ENCODE data around the gene GPAM. TPM values are rescaled to one million over a fixed set of nuclear protein-coding genes. Genes with fewer than 3 reads are reported as not detected.
"Not testable (repeated sequence)": the region's sequence is repeated elsewhere in the genome, so short reads cannot be mapped to it uniquely, and the experiment has no call there.

GPAM gene
- total RNA-seq, 2 donors from 2014 or later = 7.7 to 8.7 TPM

DNA sequence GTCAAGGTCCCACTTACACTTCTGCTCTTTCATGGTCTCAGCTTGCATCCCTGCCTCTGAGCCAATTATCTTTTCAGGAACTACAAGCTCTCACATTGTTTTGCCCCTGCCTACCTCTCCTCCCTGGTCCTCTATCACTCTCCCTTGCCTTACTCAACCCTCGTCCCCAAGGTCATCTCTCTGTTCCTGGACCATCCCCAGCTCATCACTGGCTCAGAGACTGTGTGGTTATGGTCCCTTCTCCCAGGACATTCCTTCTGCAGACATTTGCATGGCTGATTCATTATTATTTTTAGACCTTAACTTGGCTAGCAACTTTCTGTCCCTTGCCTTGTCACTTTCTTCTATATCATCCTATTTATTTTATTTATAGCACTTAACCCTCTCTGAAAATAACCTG lies 17.8 kb upstream of the GPAM start:
- DNase-seq = no peak
- Histone ChIP-seq H3K9me3 (no peaks in the 10 kb centered on the region), H3K9ac (ENCODE audit: low read depth in 2 of 2, low read length in 2 of 2) (no peak overlapping the region), H3K27ac (no peak overlapping the region), H3K4me1 (no peaks in the 10 kb centered on the region), H3K4me3 (no peak overlapping the region), H3K36me3 (no peaks in the 10 kb centered on the region), H3K27me3 (no peaks in the 10 kb centered on the region)
- TF ChIP-seq, protein P1, sequence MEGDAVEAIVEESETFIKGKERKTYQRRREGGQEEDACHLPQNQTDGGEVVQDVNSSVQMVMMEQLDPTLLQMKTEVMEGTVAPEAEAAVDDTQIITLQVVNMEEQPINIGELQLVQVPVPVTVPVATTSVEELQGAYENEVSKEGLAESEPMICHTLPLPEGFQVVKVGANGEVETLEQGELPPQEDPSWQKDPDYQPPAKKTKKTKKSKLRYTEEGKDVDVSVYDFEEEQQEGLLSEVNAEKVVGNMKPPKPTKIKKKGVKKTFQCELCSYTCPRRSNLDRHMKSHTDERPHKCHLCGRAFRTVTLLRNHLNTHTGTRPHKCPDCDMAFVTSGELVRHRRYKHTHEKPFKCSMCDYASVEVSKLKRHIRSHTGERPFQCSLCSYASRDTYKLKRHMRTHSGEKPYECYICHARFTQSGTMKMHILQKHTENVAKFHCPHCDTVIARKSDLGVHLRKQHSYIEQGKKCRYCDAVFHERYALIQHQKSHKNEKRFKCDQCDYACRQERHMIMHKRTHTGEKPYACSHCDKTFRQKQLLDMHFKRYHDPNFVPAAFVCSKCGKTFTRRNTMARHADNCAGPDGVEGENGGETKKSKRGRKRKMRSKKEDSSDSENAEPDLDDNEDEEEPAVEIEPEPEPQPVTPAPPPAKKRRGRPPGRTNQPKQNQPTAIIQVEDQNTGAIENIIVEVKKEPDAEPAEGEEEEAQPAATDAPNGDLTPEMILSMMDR (IDR thresholded peaks at IDR 0.05) = no peak
- intact Hi-C loops (cut with DNase I) = no loop called here

DNA sequence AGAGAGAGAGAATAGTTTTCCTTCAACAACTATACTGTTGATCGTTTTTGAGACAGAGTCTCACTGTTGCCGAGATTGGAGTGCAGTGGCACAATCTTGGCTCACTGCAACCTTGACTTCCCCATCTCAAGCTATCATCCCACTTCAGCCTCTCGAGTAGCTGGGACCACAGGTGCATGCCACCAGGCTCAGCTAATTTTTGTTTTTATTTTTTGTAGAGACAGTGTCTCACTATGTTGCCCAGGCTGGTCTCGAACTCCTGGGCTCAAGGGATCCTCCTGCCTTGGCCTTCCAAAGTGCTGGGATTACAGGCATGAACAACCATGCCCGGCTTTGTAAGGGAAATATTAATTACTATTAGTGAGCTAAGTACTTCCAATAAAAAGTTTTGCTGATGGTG lies 16.7 kb upstream of the GPAM start:
- H3K9ac ChIP-seq (ENCODE audit: low read depth in 2 of 2, low read length in 2 of 2); H3K36me3 ChIP-seq; H3K27ac ChIP-seq; H3K27me3 ChIP-seq; H3K4me1 ChIP-seq; H3K9me3 ChIP-seq; intact Hi-C loops (cut with DNase I); DNase-seq; H3K4me3 ChIP-seq: not testable (repeated sequence)

DNA sequence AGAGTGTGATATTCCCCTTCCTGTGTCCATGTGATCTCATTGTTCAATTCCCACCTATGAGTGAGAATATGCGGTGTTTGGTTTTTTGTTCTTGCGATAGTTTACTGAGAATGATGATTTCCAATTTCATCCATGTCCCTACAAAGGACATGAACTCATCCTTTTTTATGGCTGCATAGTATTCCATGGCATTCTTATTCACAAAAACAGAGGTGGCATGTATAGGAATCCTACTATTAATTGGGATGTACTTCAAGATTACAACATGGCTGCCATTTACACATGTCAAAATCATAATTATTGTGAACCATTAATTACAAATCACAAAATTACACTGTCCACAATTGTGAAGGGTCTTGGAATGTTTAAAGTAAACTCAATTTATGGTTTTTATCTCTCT lies 14.1 kb upstream of the GPAM start:
- H3K36me3 ChIP-seq; H3K4me3 ChIP-seq; H3K4me1 ChIP-seq; DNase-seq; H3K27me3 ChIP-seq; intact Hi-C loops (cut with DNase I); H3K9me3 ChIP-seq; H3K27ac ChIP-seq; H3K9ac ChIP-seq (ENCODE audit: low read depth in 2 of 2, low read length in 2 of 2): not testable (repeated sequence)

DNA sequence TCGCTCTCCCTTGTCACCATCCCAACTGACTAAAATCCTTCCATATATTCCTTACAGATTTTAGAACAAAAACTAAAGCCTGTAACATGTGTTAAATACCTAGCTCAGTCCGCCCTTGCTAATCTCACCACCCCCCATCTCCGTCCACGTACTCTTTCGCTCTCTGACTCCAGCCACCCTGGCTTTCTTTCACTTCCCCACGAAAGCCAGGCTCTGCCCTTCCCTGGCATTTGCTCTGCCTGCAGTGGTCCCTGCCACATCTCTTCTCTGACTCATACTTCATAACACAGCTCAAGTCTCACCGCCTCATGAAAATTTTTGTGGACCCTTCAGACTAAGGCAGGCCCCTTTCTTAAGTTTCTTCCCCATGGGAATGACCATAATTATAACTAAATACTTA lies 11.7 kb upstream of the GPAM start:
- intact Hi-C loops (cut with DNase I) = no loop called here
- no peaks in the 10 kb centered on the region for H3K9me3 ChIP-seq
- no peak overlapping the region for H3K9ac ChIP-seq (ENCODE audit: low read depth in 2 of 2, low read length in 2 of 2)
- DNase-seq = no peak
- no peak overlapping the region for H3K4me3 ChIP-seq
- no peak overlapping the region for H3K27ac ChIP-seq
- TF ChIP-seq, protein P1 (IDR thresholded peaks at IDR 0.05) = no peak
- H3K4me1 ChIP-seq = no peaks in the 10 kb centered on the region
- no peaks in the 10 kb centered on the region for H3K36me3 ChIP-seq
- no peaks in the 10 kb centered on the region for H3K27me3 ChIP-seq

DNA sequence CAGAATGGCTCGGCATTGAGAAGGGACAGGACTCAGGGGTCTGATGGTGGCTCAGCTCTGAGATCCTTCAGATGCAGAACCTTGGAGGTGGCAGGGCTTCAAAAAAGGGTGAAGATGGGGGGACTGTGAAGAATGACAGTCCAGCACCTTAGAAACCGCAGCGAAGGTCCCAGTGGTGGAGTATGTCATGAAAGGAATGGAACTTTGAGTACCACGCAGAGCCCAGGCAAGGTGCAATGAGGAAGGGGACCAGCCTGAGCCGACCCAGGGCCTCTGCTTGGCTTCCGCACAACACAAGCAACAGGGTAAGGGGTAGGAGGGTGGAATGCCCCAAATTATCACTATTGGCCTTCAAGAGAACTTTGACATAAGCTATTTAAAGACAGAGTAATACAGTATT lies 8.2 kb upstream of the GPAM start:
- no peak overlapping the region for H3K27ac ChIP-seq

DNA sequence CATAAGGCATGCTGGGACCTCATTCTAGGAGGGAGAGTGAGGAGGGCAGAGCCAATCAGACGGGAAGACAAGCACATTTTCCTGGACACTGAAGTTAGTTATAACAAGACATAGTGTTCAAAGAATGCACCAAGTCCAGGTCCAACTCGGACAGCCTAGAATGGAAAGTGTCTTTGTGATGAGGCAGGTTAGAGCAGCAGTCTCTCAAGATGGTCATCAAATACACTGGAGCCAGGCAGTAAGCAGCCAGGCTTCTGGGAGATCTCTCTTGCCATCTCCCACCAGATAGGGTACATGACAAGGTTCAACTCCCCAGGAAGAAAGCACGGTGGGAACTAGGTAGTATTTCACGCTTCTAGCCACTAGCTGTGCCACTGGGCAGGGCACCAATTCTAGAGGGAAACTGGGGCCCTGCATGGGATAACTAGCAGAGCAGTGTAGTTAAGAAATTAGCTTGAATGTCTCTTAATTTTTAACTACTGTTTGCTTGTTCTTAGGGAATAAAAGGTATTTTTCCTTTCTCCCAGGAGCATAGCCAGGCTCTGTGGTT lies 7.6 kb upstream of the GPAM start:
- Histone ChIP-seq H3K4me3 (no peak overlapping the region), H3K9ac (ENCODE audit: low read depth in 2 of 2, low read length in 2 of 2) (no peak overlapping the region), H3K36me3 (no peaks in the 10 kb centered on the region), H3K27me3 (no peaks in the 10 kb centered on the region), H3K4me1 (no peaks in the 10 kb centered on the region), H3K9me3 (no peaks in the 10 kb centered on the region), H3K27ac (no peak overlapping the region)
- DNase-seq = no peak
- intact Hi-C loops (cut with DNase I) = no loop called here
- TF ChIP-seq, protein P1 (IDR thresholded peaks at IDR 0.05) = no peak

More for the DNA sequence above, 8.2 kb upstream of the GPAM start:
- H3K9ac ChIP-seq (ENCODE audit: low read depth in 2 of 2, low read length in 2 of 2) = no peak overlapping the region
- H3K27me3 ChIP-seq = no peaks in the 10 kb centered on the region
- H3K36me3 ChIP-seq = no peaks in the 10 kb centered on the region
- TF ChIP-seq, protein P1 (IDR thresholded peaks at IDR 0.05) = no peak
- DNase-seq = no peak
- no peaks in the 10 kb centered on the region for H3K9me3 ChIP-seq
- H3K4me3 ChIP-seq = no peak overlapping the region
- H3K4me1 ChIP-seq = no peaks in the 10 kb centered on the region
- intact Hi-C loops (cut with DNase I) = no loop called here
